ENCODE measurements around the gene UCKL1.

The UCKL1 gene

GRCh38 chr20:63894358-63895201 is 61.6 kb downstream of the UCKL1 start, which contains the start of gene DNAJC5:
Gene DNAJC5, plus strand, starts transcription at chr20:63895126. Its CDS starts 33,220 bp downstream, at chr20:63928346.
- H3K27me3 Mint-ChIP-seq = no peaks in the 10 kb centered on the region
- peak; percentile 95 for DNase-seq
- no peaks in the 10 kb centered on the region for H3K9me3 Mint-ChIP-seq
- H3K4me1 Mint-ChIP-seq = peaks cover 23 to 43% of the 10 kb centered on the region in 2 donors
- H3K36me3 Mint-ChIP-seq = peaks cover 23 to 37% of the 10 kb centered on the region in 2 donors
- H3K4me3 Mint-ChIP-seq = peak within 1 kb of the TSS; percentile 81 to 82
- peak within 1 kb of the TSS; percentile 94 for H3K27ac Mint-ChIP-seq
- ATAC-seq (replicated peaks) = peak; percentile 77 to 87

DNA sequence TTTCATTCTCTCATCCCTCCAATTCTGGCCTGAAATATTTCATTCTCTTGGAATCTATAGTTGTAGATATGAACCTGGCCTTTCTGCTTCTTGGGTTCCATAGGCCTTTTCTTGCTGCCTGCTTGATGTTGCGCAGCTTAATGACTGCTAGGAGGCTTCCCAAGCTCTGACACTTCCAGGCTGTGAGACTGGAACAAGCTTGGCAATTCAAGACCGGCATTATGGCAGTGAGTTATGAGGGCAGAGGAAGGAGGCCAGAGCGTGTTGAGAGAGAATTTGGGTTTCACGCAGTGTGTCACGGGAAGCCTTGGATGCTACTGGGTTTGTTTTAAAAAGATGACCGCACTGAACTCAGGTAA is 62.2 kb downstream of the UCKL1 start:
- H3K4me1 Mint-ChIP-seq = peaks cover 20 to 38% of the 10 kb centered on the region in 2 donors
- H3K9me3 Mint-ChIP-seq = no peaks in the 10 kb centered on the region
- no peaks in the 10 kb centered on the region for H3K27me3 Mint-ChIP-seq
- peak overlapping the region; percentile 78 to 79 for H3K4me3 Mint-ChIP-seq
- H3K27ac Mint-ChIP-seq = peak overlapping the region; percentile 31
- no peak for ATAC-seq (replicated peaks)
- no peak for DNase-seq
- peaks cover 23 to 40% of the 10 kb centered on the region in 2 donors for H3K36me3 Mint-ChIP-seq

DNA sequence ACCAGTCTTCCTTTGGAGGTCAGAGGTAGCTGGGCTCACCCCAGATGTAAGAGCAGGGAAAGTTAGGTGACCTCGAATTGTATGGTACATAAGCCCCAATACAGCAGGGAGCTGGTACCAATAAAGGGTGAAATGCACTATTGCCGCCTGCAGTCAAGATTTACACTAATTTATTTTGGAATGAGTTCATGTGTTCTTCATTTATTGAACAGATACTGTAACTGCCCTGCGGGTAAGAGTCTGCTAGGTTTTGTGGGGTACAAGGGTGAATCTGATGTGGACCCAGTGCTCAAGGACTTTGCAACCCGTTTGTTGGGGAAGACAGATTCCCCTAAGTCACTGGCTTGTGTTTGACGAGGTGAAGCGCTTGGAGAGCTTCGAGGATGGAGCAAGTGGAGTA is 63.8 kb downstream of the UCKL1 start:
- no peak overlapping the region for H3K27ac Mint-ChIP-seq
- ATAC-seq (replicated peaks) = no peak
- H3K9me3 Mint-ChIP-seq = no peaks in the 10 kb centered on the region
- peaks cover 12 to 22% of the 10 kb centered on the region in 2 donors for H3K4me1 Mint-ChIP-seq
- peaks cover 18 to 30% of the 10 kb centered on the region in 2 donors for H3K36me3 Mint-ChIP-seq
- H3K27me3 Mint-ChIP-seq = no peaks in the 10 kb centered on the region
- no peak for DNase-seq
- no peak overlapping the region for H3K4me3 Mint-ChIP-seq

GRCh38 chr20:63891061-63892002 is 64.9 kb downstream of the UCKL1 start:
- Mint-ChIP-seq H3K4me3 (no peak overlapping the region), H3K27me3 (no peaks in the 10 kb centered on the region), H3K4me1 (peaks cover 8 to 14% of the 10 kb centered on the region in 2 donors), H3K36me3 (peaks cover 20 to 32% of the 10 kb centered on the region in 2 donors), H3K9me3 (no peaks in the 10 kb centered on the region), H3K27ac (no peak overlapping the region)
- ATAC-seq (replicated peaks) (no peak), DNase-seq (no peak)

DNA sequence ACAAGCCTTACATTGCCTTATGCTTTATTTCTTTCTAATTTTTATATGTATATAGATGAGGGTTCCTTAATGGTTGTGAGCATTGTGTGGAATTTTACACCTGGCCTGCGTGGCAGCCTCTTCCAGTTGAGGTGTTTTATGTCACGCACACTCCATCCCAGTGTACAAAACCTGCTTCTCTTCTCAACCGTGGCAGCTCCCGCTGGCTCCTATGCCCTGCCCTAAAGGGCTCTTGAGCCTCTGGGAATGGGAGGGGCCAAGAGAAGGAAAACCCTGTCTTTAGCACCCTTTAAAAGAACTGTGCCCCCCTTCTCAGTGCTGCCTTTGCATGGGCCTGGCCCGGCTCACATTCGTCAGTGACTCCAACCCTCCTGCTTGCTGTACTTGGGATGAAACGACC is 65.6 kb downstream of the UCKL1 start:
- ATAC-seq (replicated peaks) = no peak
- H3K36me3 Mint-ChIP-seq = peaks cover 20 to 32% of the 10 kb centered on the region in 2 donors
- no peak overlapping the region for H3K4me3 Mint-ChIP-seq
- H3K9me3 Mint-ChIP-seq = no peaks in the 10 kb centered on the region
- peaks cover 9 to 15% of the 10 kb centered on the region in 2 donors for H3K4me1 Mint-ChIP-seq
- H3K27ac Mint-ChIP-seq = no peak overlapping the region
- no peaks in the 10 kb centered on the region for H3K27me3 Mint-ChIP-seq
- no peak for DNase-seq

DNA sequence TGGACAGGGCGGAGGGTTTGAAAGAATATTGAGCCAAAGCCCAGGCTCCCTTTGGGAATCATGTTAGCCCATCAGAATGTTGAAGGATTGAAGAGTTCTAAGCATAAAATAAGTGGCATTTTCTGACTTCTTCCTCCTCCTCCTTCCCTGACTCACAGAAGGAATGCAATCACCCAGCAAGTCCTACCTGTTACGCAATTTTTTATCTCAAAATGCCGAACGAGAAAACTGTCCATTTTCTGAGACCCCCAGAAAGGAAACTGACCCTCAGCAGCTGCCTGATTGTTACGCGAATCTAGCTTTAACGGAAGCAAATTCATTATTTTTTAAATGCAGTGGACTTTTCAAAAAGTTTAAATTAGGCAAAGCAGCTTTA is 66.0 kb downstream of the UCKL1 start:
- no peaks in the 10 kb centered on the region for H3K9me3 Mint-ChIP-seq
- peaks cover 12 to 19% of the 10 kb centered on the region in 2 donors for H3K4me1 Mint-ChIP-seq
- no peak overlapping the region for H3K4me3 Mint-ChIP-seq
- ATAC-seq (replicated peaks) (no peak), DNase-seq (no peak)
- no peak overlapping the region for H3K27ac Mint-ChIP-seq
- H3K27me3 Mint-ChIP-seq = no peaks in the 10 kb centered on the region
- peaks cover 20 to 37% of the 10 kb centered on the region in 2 donors for H3K36me3 Mint-ChIP-seq

All from stimulated activated naive B cell treated with anti-CD40 and anti-IgM and Interleukin-4, amounts not matched to agents 10 μg/mL and 1 μg/mL and 100 μg/mL, for 72 hours (primary cell).